Measurements from ENCODE around the gene ABCD1.
"Not testable (repeated sequence)": the region's sequence is repeated elsewhere in the genome, so short reads cannot be mapped to it uniquely, and the experiment has no call there.

DNA sequence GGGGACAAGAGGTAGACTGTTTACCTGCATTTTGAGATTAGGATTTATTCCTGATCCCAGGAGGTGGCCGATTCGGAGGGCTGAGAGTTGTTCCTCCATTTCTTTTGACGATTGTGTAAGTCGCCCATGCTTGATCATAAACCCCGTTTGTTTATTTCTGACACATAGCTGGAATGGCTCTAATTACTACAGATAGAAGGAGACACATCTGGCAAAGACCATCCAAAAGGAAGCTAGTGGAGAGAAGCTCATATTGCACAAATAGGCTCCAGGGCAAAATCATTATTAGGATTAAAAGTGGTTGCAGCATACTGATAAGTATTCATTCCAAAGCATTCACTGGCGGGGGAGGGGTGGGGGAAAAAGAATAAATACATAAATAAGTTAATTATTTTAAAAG is 22.3 kb downstream of the ABCD1 start:
- TF ChIP-seq, protein P1, sequence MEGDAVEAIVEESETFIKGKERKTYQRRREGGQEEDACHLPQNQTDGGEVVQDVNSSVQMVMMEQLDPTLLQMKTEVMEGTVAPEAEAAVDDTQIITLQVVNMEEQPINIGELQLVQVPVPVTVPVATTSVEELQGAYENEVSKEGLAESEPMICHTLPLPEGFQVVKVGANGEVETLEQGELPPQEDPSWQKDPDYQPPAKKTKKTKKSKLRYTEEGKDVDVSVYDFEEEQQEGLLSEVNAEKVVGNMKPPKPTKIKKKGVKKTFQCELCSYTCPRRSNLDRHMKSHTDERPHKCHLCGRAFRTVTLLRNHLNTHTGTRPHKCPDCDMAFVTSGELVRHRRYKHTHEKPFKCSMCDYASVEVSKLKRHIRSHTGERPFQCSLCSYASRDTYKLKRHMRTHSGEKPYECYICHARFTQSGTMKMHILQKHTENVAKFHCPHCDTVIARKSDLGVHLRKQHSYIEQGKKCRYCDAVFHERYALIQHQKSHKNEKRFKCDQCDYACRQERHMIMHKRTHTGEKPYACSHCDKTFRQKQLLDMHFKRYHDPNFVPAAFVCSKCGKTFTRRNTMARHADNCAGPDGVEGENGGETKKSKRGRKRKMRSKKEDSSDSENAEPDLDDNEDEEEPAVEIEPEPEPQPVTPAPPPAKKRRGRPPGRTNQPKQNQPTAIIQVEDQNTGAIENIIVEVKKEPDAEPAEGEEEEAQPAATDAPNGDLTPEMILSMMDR (IDR thresholded peaks at IDR 0.05): not testable (repeated sequence)
- TF ChIP-seq POLR2AphosphoS5 (IDR thresholded peaks at IDR 0.05): not testable (repeated sequence)
